22Rv1 (cell line): Measurements from ENCODE around the gene MINDY4.

Experiments used
- CTCF ChIP-seq: fragments of 450-650 bp; IDR thresholded peaks from 2 replicates; pipeline ENCODE4 v1.5.1; 2017; ENCODE audit warnings: mild to moderate bottlenecking
- ZFX ChIP-seq: fragments of 450-650 bp; IDR thresholded peaks from 2 replicates; pipeline ENCODE4 v1.6.1; 2017; ENCODE audit warnings: antibody characterized with exemption, borderline replicate concordance

- TF ChIP-seq CTCF, result no peak
- no peak for TF ChIP-seq ZFX
These were observed 44.8 kb upstream of the MINDY4 start for GRCh38 chr7:30726296-30727006.
